GM12801 (cell line): ENCODE measurements around the gene ERGIC3.

Experiments
- CTCF ChIP-seq: IDR thresholded peaks from one replicate; pipeline ENCODE4 v1.5.1; 2011; ENCODE audit warnings: control low read depth; ENCODE audit not compliant: insufficient read length; ENCODE audit errors: extremely low read depth

Gene ERGIC3

GRCh38 chr20:35544436-35544835, 2.6 kb downstream of the ERGIC3 start:
- TF ChIP-seq CTCF = no peak

- TF ChIP-seq CTCF = no peak
Observed at GRCh38 chr20:35546127-35546526, 4.2 kb downstream of the ERGIC3 start.

- TF ChIP-seq CTCF = no peak
Observed at GRCh38 chr20:35547329-35547728, 5.5 kb downstream of the ERGIC3 start.

- TF ChIP-seq CTCF = no peak
Observed at GRCh38 chr20:35551503-35551902, 9.6 kb downstream of the ERGIC3 start.

- TF ChIP-seq CTCF = no peak
Observed at GRCh38 chr20:35552914-35553313, 11.0 kb downstream of the ERGIC3 start.

- TF ChIP-seq CTCF = no peak
Observed at GRCh38 chr20:35555951-35556645, 14.2 kb downstream of the ERGIC3 start.

- no peak for TF ChIP-seq CTCF
Observed at GRCh38 chr20:35556871-35557270, 15.0 kb downstream of the ERGIC3 start.
